Stomach (tissue), 4 donors: ENCODE measurements around the gene OR14J1.

ENCODE experiments used
- POLR2A ChIP-seq, 4 donors: fragments of 450-650 bp; IDR thresholded peaks; one replicate each; pipeline ENCODE4 v1.6.1; 2016; ENCODE audit warnings: antibody characterized with exemption in 4 of 4, control low read depth in 2 of 4, mild to moderate bottlenecking in 1 of 4, moderate library complexity in 1 of 4
- POLR2AphosphoS5 ChIP-seq, 3 donors: sonication (generic); formaldehyde crosslinking; IDR thresholded peaks; one replicate each; pipeline ENCODE4 v1.6.1; 2016; ENCODE audit warnings: antibody characterized with exemption in 3 of 3

DNA sequence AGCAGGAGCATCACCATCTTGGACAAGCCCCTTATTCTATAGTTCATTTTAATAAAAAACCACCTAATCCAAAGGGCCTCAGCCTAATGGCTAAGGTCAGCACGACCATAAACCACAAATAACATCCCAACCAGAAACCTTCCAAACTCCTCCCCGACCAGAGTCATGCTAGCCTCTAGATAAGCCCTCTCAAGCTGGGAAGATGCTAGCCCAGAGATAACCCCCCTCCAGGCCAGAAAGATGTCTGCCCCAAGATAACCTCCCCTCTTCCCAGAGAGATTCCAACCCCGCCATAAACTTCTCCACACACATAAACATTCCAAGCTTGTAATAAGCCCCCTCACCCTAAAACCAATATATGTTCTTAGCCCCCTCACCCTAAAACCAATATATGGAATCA lies 38.5 kb upstream of the OR14J1 start:
- TF ChIP-seq POLR2A (IDR thresholded peaks at IDR 0.05) (no peak), POLR2AphosphoS5 (IDR thresholded peaks at IDR 0.05) (no peak)
